Temporal lobe (tissue), 1 donor: Measurements from ENCODE around the gene DPT. TPM values are rescaled to one million over a fixed set of nuclear protein-coding genes. Genes with fewer than 3 reads are reported as not detected.

Experiments used
- total RNA-seq: library from RNA; depleted of rRNA; stranded (reverse); fragments of >200 nt; gene quantifications from one replicate; pipeline ENCODE4 v1.2.3, GENCODE V29; 2014

Gene DPT
- total RNA-seq, 1 donor from 2014 or later: 0.49 TPM

Other genes with a start within 250 kb of the DPT start
- not detected for gene XCL2, start 185.2 kb downstream of the DPT start, total RNA-seq
- not detected for gene XCL1, start 152.6 kb downstream of the DPT start, total RNA-seq